HEK293 (cell line): ENCODE data around the gene ADPRHL1.

ENCODE experiments used
- CTCF ChIA-PET: fragments of 350-600 bp; formaldehyde crosslinking; extraction: SDS; loops from one replicate; lab custom pipeline; 2021; ENCODE audit warnings: antibody characterized with exemption; lab: Yijun Ruan, JAX
- POLR2A ChIA-PET: fragments of 300-600 bp; formaldehyde crosslinking; extraction: SDS; loops from one replicate; lab custom pipeline; 2020; ENCODE audit warnings: antibody characterized with exemption, inconsistent platforms; lab: Yijun Ruan, JAX
- H3K27ac ChIP-seq: fragments of 200-500 bp; sonication (Bioruptor generic); 2 replicates; pipeline ENCODE4 v1.5.1; 2014; ENCODE audit warnings: low read depth, low read length, control low read depth, inconsistent platforms; ENCODE audit errors: extremely low read depth
- H3K36me3 ChIP-seq, 2 experiments: fragments of 200-500 bp in 1 of 2; sonication (Bioruptor generic) in 1 of 2; 1 replicate in 1 of 2; 2 replicates in 1 of 2; pipeline ENCODE4 v1.5.1; 2014 to 2017; ENCODE audit warnings: inconsistent platforms in 2 of 2, low read length in 2 of 2; ENCODE audit not compliant: control insufficient read depth in 2 of 2, insufficient read depth in 1 of 2
- H3K4me1 ChIP-seq: fragments of 200-500 bp; sonication (Bioruptor generic); 2 replicates; pipeline ENCODE4 v1.5.1; 2014; ENCODE audit warnings: mild to moderate bottlenecking, low read length, inconsistent platforms; ENCODE audit not compliant: control insufficient read depth, insufficient read depth
- H3K4me3 ChIP-seq: 2 replicates; pipeline ENCODE4 v1.5.1; 2011; ENCODE audit warnings: low read depth, mild to moderate bottlenecking, control low read depth, low read length, moderate library complexity
- H3K9me3 ChIP-seq: fragments of 200-500 bp; sonication (Bioruptor generic); 2 replicates; pipeline ENCODE4 v1.5.1; 2014; ENCODE audit warnings: low read depth, low read length, inconsistent platforms; ENCODE audit not compliant: control insufficient read depth, insufficient read depth
- EGR2 ChIP-seq: fragments of 450-650 bp; formaldehyde crosslinking; IDR thresholded peaks from 2 replicates; pipeline ENCODE4 v1.5.1; 2016; ENCODE audit warnings: low read depth, missing biosample characterization, missing genetic modification characterization
- MZF1 ChIP-seq: fragments of 450-650 bp; formaldehyde crosslinking; IDR thresholded peaks from 2 replicates; pipeline ENCODE4 v1.5.1; 2017; ENCODE audit warnings: missing biosample characterization, missing genetic modification characterization, borderline replicate concordance
- PRDM4 ChIP-seq: fragments of 450-650 bp; formaldehyde crosslinking; IDR thresholded peaks from 2 replicates; pipeline ENCODE4 v1.5.1; 2017; ENCODE audit warnings: missing biosample characterization, missing genetic modification characterization
- ZBTB6 ChIP-seq: fragments of 450-650 bp; formaldehyde crosslinking; IDR thresholded peaks from 2 replicates; pipeline ENCODE4 v1.5.1; 2017; ENCODE audit warnings: missing biosample characterization, missing genetic modification characterization
- ZBTB7A ChIP-seq: fragments of 450-650 bp; formaldehyde crosslinking; IDR thresholded peaks from 2 replicates; pipeline ENCODE4 v1.5.1; 2016; ENCODE audit warnings: low read depth, missing biosample characterization, missing genetic modification characterization
- ZNF132 ChIP-seq: fragments of 450-650 bp; formaldehyde crosslinking; IDR thresholded peaks from 2 replicates; pipeline ENCODE4 v1.5.1; 2017; ENCODE audit warnings: missing biosample characterization, missing genetic modification characterization, borderline replicate concordance
- ZNF211 ChIP-seq: fragments of 450-650 bp; formaldehyde crosslinking; IDR thresholded peaks from 2 replicates; pipeline ENCODE4 v1.5.1; 2016; ENCODE audit warnings: low read depth, missing biosample characterization, missing genetic modification characterization
- ZNF23 ChIP-seq: fragments of 450-650 bp; formaldehyde crosslinking; IDR thresholded peaks from 2 replicates; pipeline ENCODE4 v1.5.1; 2016; ENCODE audit warnings: missing biosample characterization, missing genetic modification characterization, borderline replicate concordance
- ZNF302 ChIP-seq: fragments of 450-650 bp; formaldehyde crosslinking; IDR thresholded peaks from 2 replicates; pipeline ENCODE4 v1.5.1; 2016; ENCODE audit warnings: missing biosample characterization, missing genetic modification characterization, low read depth
- ZNF354C ChIP-seq: fragments of 450-650 bp; formaldehyde crosslinking; IDR thresholded peaks from 2 replicates; pipeline ENCODE4 v1.5.1; 2016; ENCODE audit warnings: missing biosample characterization, missing genetic modification characterization, low read depth, borderline replicate concordance
- ZNF416 ChIP-seq: fragments of 450-650 bp; formaldehyde crosslinking; IDR thresholded peaks from 2 replicates; pipeline ENCODE4 v1.5.1; 2016; ENCODE audit warnings: missing biosample characterization, missing genetic modification characterization
- ZNF596 ChIP-seq: fragments of 450-650 bp; IDR thresholded peaks from 2 replicates; pipeline ENCODE4 v1.5.0; 2018; ENCODE audit warnings: missing biosample characterization, mild to moderate bottlenecking, missing genetic modification characterization, moderate library complexity
- ZNF785 ChIP-seq: fragments of 450-650 bp; formaldehyde crosslinking; IDR thresholded peaks from 2 replicates; pipeline ENCODE4 v1.5.1; 2016; ENCODE audit warnings: missing biosample characterization, missing genetic modification characterization
- ZSCAN16 ChIP-seq: fragments of 450-650 bp; formaldehyde crosslinking; IDR thresholded peaks from 2 replicates; pipeline ENCODE4 v1.5.1; 2016; ENCODE audit warnings: missing biosample characterization, missing genetic modification characterization
- TF ChIP-seq, protein P1 (sequence below): fragments of 450-650 bp; formaldehyde crosslinking; IDR thresholded peaks from 2 replicates; pipeline ENCODE4 v1.5.1; 2016; ENCODE audit warnings: missing biosample characterization, missing genetic modification characterization
- TF ChIP-seq, protein P2 (sequence below): fragments of 450-650 bp; formaldehyde crosslinking; IDR thresholded peaks from 2 replicates; pipeline ENCODE4 v1.5.1; 2017; ENCODE audit warnings: missing biosample characterization, missing genetic modification characterization
- TF ChIP-seq, protein P3 (sequence below): fragments of 450-650 bp; formaldehyde crosslinking; IDR thresholded peaks from 2 replicates; pipeline ENCODE4 v1.5.1; 2016; ENCODE audit warnings: missing biosample characterization, missing genetic modification characterization, borderline replicate concordance

ADPRHL1 gene

DNA sequence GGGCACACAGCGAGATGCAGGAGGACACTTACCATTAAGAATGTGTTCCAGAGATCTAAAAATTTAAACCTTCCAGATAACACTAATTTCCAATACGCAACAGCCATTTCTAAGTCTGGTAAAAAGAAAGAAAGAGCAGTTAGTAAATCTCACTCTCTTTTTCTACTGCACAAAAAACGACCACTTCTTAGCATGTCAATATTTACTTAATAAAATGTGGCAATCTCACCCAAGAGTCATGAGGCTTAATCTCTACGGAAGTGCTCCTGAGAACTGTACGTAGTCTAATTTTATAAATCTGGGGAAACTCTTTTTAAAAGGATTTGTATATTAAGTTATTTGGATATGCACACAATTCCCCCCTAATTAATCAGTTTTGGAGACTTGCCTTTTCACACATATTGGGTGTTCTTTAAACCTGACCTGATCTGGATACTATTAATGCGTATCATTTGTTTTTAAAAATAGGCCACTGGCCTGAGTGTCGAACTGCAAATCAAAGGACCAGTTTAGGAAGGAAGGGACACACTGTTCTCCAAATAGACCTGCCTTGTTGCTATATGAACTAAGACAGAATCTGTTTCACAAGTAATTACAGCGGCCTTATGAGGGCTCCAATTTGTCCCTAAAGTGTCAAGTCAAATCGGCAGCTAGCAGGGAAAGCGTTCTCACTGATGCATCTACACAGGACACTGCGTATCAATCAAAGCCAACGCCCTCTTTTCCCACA is 7.9 kb upstream of the ADPRHL1 start (continued):
- TF ChIP-seq, protein P1, sequence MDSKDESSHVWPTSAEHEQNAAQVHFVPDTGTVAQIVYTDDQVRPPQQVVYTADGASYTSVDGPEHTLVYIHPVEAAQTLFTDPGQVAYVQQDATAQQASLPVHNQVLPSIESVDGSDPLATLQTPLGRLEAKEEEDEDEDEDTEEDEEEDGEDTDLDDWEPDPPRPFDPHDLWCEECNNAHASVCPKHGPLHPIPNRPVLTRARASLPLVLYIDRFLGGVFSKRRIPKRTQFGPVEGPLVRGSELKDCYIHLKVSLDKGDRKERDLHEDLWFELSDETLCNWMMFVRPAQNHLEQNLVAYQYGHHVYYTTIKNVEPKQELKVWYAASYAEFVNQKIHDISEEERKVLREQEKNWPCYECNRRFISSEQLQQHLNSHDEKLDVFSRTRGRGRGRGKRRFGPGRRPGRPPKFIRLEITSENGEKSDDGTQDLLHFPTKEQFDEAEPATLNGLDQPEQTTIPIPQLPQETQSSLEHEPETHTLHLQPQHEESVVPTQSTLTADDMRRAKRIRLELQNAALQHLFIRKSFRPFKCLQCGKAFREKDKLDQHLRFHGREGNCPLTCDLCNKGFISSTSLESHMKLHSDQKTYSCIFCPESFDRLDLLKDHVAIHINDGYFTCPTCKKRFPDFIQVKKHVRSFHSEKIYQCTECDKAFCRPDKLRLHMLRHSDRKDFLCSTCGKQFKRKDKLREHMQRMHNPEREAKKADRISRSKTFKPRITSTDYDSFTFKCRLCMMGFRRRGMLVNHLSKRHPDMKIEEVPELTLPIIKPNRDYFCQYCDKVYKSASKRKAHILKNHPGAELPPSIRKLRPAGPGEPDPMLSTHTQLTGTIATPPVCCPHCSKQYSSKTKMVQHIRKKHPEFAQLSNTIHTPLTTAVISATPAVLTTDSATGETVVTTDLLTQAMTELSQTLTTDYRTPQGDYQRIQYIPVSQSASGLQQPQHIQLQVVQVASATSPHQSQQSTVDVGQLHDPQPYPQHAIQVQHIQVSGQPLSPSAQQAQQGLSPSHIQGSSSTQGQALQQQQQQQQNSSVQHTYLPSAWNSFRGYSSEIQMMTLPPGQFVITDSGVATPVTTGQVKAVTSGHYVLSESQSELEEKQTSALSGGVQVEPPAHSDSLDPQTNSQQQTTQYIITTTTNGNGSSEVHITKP (tag by site-specific recombination): no peak
- TF ChIP-seq ZNF354C (tag by site-specific recombination) (no peak), ZNF132 (no peak), ZBTB7A (tag by site-specific recombination) (no peak)

GRCh38 chr13:113460599-113460998 is 7.3 kb upstream of the ADPRHL1 start:
- no peak overlapping the region for H3K4me3 ChIP-seq
- peaks cover 3 to 56% of the 10 kb centered on the region in 2 experiments; a peak in 2 of 3 replicates for H3K36me3 ChIP-seq
- CTCF ChIA-PET: no interaction called here
- no peaks in the 10 kb centered on the region for H3K9me3 ChIP-seq
- TF ChIP-seq ZBTB6 (tag by site-specific recombination): no peak
- no peak for TF ChIP-seq ZNF785 (tag by site-specific recombination)
- no peak for TF ChIP-seq PRDM4 (tag by site-specific recombination)
- no peak for TF ChIP-seq ZNF302 (tag by site-specific recombination)
- no peak for TF ChIP-seq ZSCAN16 (tag by site-specific recombination)
- TF ChIP-seq ZNF23 (tag by site-specific recombination): no peak
- TF ChIP-seq, protein P2, sequence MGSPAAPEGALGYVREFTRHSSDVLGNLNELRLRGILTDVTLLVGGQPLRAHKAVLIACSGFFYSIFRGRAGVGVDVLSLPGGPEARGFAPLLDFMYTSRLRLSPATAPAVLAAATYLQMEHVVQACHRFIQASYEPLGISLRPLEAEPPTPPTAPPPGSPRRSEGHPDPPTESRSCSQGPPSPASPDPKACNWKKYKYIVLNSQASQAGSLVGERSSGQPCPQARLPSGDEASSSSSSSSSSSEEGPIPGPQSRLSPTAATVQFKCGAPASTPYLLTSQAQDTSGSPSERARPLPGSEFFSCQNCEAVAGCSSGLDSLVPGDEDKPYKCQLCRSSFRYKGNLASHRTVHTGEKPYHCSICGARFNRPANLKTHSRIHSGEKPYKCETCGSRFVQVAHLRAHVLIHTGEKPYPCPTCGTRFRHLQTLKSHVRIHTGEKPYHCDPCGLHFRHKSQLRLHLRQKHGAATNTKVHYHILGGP (tag by site-specific recombination): no peak
- no peak overlapping the region for H3K27ac ChIP-seq
- no peaks in the 10 kb centered on the region for H3K4me1 ChIP-seq
- POLR2A ChIA-PET: no interaction called here

- Histone ChIP-seq H3K9me3 (no peaks in the 10 kb centered on the region), H3K4me3 (no peak overlapping the region), H3K36me3 (peaks cover 3 to 61% of the 10 kb centered on the region in 2 experiments; a peak in 1 of 3 replicates), H3K4me1 (no peaks in the 10 kb centered on the region), H3K27ac (no peak overlapping the region)
- ChIA-PET CTCF (interaction anchor here (0.6 kb wide), 2 partner anchors 17 to 206 kb away, joined by 3 read pairs; no protein-coding TSS in a partner anchor), POLR2A (no interaction called here)
- TF ChIP-seq, protein P1 (tag by site-specific recombination): no peak
- no peak for TF ChIP-seq MZF1 (tag by site-specific recombination)
- no peak for TF ChIP-seq ZNF416 (tag by site-specific recombination)
- TF ChIP-seq, protein P3, sequence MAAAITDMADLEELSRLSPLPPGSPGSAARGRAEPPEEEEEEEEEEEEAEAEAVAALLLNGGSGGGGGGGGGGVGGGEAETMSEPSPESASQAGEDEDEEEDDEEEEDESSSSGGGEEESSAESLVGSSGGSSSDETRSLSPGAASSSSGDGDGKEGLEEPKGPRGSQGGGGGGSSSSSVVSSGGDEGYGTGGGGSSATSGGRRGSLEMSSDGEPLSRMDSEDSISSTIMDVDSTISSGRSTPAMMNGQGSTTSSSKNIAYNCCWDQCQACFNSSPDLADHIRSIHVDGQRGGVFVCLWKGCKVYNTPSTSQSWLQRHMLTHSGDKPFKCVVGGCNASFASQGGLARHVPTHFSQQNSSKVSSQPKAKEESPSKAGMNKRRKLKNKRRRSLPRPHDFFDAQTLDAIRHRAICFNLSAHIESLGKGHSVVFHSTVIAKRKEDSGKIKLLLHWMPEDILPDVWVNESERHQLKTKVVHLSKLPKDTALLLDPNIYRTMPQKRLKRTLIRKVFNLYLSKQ (tag by site-specific recombination): no peak
- TF ChIP-seq EGR2 (tag by site-specific recombination): no peak
- no peak for TF ChIP-seq ZNF211 (tag by site-specific recombination)
- TF ChIP-seq ZNF596: no peak
Measured at GRCh38 chr13:113460064-113460555, 6.8 kb upstream of the ADPRHL1 start.
